Measurements from ENCODE around the gene SH3BGRL3.

GRCh38 chr1:26317612-26318337 lies 37.9 kb downstream of the SH3BGRL3 start, which contains the start of gene CD52:
- TF ChIP-seq CTCF (CRISPR knock-in tag; IDR thresholded peaks at IDR 0.05) (no peak), SMARCE1 (IDR thresholded peaks at IDR 0.05; ENCODE audit: borderline replicate concordance) (no peak), ZNF790 (CRISPR knock-in tag; IDR thresholded peaks at IDR 0.05; ENCODE audit: borderline replicate concordance) (no peak), HMG20A (CRISPR knock-in tag; IDR thresholded peaks at IDR 0.05; ENCODE audit: borderline replicate concordance) (no peak), KDM6A (CRISPR knock-in tag; IDR thresholded peaks at IDR 0.05; ENCODE audit: low read depth) (no peak), CEBPZ (IDR thresholded peaks at IDR 0.05; ENCODE audit: low read length) (no peak), MEF2D (CRISPR knock-in tag; IDR thresholded peaks at IDR 0.05) (no peak), PHF8 (CRISPR knock-in tag; IDR thresholded peaks at IDR 0.05) (no peak), MAX (IDR thresholded peaks at IDR 0.05) (no peak), GABPA (IDR thresholded peaks at IDR 0.05; ENCODE audit: low read depth, low read length) (no peak), GABPA (CRISPR knock-in tag; IDR thresholded peaks at IDR 0.05; ENCODE audit: low read depth) (no peak), ETV5 (CRISPR knock-in tag; IDR thresholded peaks at IDR 0.05; ENCODE audit: borderline replicate concordance) (no peak)
